ENCODE measurements around the gene RBM27. TPM values are rescaled to one million over a fixed set of nuclear protein-coding genes. Genes with fewer than 3 reads are reported as not detected.
"Not testable (repeated sequence)": the region's sequence is repeated elsewhere in the genome, so short reads cannot be mapped to it uniquely, and the experiment has no call there.

RBM27 gene, protein sequence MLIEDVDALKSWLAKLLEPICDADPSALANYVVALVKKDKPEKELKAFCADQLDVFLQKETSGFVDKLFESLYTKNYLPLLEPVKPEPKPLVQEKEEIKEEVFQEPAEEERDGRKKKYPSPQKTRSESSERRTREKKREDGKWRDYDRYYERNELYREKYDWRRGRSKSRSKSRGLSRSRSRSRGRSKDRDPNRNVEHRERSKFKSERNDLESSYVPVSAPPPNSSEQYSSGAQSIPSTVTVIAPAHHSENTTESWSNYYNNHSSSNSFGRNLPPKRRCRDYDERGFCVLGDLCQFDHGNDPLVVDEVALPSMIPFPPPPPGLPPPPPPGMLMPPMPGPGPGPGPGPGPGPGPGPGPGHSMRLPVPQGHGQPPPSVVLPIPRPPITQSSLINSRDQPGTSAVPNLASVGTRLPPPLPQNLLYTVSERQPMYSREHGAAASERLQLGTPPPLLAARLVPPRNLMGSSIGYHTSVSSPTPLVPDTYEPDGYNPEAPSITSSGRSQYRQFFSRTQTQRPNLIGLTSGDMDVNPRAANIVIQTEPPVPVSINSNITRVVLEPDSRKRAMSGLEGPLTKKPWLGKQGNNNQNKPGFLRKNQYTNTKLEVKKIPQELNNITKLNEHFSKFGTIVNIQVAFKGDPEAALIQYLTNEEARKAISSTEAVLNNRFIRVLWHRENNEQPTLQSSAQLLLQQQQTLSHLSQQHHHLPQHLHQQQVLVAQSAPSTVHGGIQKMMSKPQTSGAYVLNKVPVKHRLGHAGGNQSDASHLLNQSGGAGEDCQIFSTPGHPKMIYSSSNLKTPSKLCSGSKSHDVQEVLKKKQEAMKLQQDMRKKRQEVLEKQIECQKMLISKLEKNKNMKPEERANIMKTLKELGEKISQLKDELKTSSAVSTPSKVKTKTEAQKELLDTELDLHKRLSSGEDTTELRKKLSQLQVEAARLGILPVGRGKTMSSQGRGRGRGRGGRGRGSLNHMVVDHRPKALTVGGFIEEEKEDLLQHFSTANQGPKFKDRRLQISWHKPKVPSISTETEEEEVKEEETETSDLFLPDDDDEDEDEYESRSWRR
- 34.9 TPM for total RNA-seq

DNA sequence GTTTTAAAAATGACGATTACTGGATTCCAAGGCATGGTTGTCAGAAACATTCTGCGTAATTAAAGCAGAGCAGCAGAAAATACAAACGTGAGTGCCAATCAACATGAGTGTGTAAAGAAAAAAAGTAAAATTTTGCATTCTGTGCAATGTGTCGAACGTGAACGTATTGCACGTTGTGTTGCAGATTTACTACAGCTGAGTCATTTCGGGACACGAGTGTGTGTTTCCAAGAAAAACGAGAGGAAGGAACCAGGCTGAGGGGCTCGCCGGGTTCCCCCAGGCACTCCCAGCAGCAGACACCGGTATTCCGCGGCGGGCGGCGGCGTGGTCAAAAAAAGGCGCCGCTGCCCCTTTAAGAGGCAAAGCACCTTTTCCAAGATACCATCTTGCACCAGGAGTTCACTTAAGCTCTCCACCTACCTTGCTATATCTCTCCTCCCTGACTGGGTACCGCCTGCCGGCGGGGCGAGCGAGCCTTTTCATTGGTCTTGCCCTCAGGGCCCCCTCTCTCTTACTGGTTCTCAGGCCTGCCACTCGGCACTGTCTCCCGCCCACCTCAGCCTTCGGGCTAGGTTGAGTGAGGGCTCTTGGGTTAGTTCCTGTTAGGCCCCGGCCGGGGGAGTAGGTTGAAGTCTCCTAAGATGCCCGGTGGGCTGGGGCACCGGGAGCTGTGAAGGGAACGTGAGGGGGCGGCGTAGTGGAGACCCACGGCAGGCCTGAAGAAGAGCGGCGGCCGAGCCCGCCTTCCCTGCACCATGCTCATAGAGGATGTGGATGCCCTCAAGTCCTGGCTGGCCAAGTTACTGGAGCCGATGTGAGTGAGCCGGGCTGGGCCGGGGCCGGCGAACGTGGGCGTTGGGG lies at the start of gene RBM27:
TSS of gene RBM27 (plus strand) at position 595 of the 861 bp plus-strand sequence. CDS start at position 756, 161 bp downstream.
- peak; percentile 97 for DNase-seq

DNA sequence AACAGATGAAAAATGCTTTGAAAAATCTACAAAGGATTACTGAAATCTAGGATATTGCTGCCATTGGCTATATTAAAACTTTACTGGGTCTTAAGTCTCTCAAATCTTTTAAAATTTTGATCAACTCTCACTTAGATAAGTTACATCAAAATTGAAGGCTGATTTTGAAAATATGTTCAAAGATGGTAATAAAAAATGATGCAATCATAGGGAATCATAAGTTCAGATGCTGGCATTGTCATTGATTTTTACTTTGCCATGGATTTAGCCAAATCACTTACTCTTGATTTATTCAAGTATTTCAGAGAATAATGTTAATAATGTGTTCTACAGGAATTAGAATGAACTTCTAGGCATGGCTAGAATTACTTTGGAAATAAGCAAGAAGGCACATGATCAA lies 45.1 kb upstream of the RBM27 start:
- no peak for DNase-seq

DNA sequence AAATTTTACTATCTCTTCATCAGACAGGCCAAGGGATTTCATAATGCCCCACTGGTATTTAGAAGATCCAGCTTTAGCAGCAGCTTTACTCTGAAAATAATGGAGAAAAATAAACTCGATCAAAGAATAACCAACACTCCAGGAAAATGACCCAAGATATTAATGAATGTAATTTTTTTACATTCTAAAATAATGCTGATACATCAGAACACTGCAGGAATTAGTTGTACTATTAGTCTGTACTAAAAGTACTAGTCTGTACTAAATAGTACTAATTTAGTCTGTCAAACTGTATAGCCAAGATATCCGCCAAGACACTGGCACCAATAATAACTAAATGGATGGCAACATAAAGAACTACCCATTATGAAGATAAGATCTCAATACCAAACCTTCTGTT lies 39.0 kb upstream of the RBM27 start:
- DNase-seq: no peak

DNA sequence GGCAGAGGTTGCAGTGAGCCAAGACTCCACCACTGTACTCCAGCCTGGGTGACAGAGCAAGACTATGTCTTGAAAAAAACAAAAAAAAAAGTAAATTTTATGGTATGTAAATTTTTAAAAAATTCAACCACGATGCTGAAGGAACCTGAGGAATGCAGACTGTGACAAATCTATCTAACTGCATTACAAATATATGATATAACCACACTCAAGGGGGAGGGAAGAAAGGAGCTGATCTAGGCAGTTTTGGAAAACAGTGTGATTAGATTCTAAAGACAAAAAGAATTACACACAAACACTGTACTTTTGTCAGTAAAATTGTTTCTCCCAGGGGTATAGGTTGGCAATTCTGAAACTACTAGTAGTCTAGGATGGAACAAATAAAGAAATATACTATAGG lies 37.9 kb upstream of the RBM27 start:
- no peak for DNase-seq

DNA sequence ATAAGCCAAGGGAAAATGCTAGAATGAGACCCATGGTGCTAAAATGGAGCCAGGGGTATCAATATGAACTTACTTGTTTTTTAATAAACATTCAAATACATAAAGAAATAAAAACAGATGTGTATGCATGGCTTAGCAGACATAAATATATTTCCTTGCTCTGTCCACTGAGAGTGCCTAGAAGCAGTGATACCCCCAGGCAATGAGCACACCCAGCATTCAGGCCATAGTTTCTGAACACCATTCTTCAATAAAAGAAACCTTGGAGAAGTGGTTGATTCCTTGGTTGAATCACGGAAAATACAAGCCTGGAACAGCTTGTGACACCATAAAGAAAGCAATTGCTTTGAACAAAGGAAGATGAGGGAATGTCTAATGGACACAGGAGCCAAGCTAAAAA lies 37.5 kb upstream of the RBM27 start:
- no peak for DNase-seq

DNA sequence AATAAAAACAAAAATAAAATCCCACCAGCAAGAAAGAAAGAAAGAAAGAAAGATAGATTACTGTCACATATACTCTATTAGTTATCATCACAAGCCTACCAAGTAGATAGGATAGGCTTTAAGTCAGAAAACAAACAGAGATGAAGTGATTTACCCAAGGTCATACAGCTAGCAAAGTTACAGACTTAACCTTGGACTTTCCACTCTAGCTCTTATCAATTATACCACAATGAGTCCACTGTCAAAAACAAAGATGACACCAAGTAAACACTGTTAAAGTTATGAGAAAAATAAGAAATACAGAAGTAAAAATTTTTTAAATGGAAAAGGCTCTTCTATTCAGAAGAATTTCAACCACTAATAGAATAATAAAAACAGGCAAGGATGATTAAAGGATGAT lies 34.3 kb upstream of the RBM27 start:
- no peak for DNase-seq

DNA sequence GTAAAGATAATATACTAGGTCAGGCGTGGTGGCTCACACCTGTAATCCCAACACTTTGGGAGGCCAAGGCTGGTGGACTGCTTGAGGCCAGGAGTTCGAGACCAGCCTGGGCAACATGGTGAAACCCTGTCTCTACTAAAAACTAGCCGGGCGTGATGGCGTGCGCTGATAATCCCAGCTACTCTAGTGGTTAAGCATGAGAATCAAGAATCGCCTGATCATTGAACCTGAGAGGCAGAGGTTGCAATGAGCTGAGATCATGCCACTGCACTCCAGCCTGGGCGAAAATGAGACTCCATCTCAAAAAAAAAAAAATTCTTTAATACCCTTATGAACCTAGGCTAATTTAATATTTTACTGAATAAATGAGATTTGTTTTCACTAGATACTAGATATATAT lies 30.4 kb upstream of the RBM27 start:
- not testable (repeated sequence) for DNase-seq

DNA sequence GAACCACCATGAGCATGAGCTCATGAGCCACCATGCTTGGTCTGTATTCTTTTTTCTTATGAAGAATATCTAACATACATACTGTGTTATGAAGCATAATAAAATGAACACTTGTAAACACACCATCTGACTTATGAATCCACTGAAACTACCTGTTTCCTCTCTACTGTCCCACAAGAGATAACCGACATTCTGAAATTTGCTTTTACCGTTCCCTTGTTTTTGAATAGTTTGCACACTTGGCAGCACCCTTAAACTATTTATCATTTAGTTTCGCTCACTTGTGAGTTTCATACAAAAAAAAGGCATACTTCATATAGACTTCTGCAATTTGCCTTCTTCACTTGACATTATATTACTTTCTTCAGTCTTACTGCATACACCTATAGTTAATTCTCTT lies 29.8 kb upstream of the RBM27 start:
- DNase-seq: no peak

DNA sequence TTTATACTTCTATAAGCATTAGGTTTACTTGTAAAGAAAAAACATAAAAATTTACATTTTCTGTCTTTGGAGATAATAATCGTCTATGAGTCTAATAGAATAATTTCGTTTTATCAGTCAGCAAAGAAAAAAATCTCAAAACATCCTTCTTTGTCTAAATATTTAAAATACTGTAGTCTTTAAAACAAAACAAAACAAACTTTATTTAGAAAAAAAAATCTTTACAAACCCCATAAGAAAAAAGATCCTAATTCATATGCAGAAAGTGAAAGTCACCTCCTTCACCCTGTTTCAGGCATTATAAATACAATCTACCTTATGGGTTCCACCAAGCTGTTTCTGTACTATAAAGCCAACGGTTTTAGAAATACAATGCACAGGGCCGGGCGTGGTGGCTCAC lies 26.6 kb upstream of the RBM27 start:
- no peak for DNase-seq

DNA sequence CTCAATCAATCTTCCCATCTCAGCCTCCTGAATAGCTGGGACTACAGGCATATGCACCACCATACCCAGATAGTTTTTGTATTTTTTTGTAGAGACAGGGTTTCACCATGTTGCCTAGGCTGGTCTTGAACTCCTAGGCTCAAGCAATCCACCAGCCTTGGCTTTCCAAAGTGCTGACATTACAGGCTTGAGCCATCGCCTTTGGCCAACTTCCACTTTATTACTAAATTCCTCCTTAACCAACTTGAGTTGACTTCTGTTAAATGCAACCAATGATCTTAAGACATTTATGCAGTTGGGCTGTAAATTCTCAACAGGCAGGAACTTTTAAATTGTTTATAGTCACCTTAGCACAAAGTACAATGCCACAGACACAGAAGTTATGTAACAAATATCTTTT lies 23.7 kb upstream of the RBM27 start:
- no peak for DNase-seq

DNA sequence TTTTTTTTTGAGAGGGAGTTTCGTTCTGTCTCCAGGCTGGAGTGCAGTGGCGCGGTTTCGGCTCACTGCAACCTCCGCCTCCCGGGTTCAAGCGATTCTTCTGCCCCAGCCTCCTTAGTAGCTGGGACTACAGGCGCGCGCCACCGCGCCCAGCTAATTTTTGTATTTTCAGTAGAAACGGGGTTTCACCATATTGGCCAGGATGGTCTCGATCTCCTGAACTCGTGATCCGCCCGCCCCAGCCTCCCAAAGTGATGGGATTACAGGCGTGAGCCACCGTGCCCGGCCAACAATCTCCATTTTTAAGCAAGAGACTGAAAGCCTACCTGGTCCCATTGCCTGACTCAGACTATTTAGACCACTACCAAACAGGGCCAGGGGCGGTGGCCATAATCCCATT lies 20.0 kb upstream of the RBM27 start:
- DNase-seq: not testable (repeated sequence)

DNA sequence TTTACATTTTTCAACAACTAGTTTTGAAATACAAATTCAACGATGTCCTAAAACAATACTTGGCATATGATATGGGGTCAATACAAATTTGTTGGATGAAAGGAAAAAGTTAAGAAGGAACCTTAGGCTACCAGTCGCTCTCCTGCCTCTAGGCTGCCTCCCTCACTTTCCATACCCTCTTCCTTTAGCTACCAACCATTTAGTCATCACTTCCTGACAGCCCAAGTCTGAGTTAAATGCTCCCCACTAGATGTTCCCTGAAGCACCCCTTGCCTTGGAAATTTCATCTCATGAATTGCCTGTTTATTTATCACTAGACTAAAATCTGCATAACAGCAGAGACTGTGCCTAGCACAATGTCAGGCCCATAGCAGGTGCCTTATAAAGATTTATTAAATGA lies 18.2 kb upstream of the RBM27 start:
- no peak for DNase-seq

DNA sequence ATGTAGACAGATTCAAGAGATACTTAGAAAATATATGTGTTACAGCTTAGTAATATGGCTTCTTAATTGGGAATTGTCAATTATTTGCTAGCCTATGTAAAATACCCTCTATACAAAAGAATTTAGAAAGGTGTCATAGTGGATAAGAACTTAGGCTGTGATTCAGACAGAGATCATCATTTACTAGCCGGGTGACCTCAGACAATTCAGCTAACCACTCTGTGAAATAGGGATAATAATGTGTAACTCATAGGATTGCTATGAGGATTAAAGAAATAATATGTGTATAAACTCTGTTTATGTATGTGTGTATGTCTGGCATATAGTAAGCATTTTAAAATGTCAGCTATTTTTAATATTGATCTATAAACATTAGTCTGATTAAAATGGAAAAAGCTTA lies 15.0 kb upstream of the RBM27 start:
- DNase-seq: no peak

DNA sequence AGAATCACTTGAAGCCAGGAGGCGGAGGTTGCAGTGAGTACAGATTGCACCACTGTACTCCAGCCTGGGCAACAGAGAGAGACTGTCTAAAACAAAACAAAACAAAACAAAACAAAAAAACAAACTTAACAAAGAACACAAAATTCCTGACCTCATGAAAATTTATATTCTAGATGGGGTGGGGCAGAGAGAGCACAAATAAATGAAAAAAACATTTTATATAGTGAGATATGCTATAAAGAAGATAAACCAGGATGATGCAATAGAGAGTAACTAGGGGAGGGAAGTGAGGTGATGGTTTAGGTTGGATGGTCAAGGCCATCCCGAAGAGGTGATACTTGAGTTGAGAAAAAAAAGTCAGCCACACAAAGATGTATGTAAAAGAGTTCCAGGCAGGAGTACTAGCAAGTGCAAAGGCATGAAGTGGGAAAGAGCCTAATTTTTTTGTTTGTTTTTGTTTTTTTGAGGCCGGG lies 10.8 kb upstream of the RBM27 start:
- DNase-seq: no peak

DNA sequence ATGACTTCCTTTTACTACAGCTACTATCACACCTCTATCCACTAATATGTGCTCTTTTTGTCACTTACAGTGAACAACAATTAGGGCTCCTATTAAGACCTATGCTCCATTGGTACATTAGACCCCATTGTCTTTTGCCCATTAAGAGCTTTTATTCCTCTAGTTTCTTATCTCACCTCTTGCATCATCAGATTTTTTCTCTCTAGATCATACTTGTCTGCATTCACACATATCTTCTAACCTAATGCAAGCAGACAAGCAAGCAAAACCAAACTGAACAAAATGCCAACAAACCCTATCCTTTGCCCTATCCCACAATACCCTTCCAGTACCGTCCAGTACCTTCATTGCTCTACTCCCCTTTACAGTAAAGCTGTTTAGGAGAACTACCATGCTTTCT lies 10.1 kb upstream of the RBM27 start:
- no peak for DNase-seq

DNA sequence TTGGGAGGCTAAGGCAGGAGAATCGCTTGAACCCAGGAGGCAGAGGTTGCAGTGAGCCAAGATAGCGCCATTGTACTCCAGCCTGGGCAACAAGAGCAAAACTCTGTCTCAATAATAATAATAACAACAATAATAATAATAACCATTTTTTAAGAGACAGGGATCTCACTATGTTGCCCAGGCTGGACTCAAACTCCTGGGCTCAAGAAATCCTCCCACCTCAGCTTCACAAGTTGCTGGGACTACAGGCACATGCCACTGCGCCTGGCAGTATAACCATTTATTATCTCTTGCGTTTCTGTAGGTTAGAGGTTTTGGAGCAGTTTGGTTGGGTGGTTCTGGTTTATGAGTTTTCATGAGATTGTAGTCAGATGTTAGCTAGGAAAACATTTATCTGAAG lies 8.4 kb upstream of the RBM27 start:
- not testable (repeated sequence) for DNase-seq

DNA sequence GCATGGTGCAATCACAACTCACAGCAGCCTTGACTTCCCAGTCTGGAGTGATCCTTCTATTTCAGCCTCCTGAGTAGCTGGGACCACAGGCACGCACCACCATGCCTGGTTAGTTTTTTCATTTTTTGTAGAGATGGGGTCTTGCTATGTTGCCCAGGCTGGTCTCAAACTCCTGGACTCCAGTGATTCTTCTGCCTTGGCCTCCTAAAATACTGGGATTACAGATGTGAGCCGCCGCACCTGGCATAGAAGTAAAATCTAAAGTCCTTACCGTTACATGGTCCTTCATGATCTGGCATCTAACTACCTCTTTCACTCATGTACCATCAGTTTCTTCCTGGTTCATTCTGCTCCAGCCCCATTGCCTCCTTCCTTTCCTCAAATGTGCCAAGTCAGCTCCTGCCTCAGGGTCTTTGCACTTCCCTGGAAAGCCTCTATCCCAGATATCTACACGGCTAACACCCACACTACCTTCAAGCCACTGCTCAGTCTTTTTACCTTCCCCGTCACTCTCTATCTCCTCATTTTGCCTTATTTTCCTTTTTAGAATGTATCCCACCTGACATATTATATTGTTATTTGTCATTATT lies 6.9 kb upstream of the RBM27 start:
- no peak for DNase-seq

DNA sequence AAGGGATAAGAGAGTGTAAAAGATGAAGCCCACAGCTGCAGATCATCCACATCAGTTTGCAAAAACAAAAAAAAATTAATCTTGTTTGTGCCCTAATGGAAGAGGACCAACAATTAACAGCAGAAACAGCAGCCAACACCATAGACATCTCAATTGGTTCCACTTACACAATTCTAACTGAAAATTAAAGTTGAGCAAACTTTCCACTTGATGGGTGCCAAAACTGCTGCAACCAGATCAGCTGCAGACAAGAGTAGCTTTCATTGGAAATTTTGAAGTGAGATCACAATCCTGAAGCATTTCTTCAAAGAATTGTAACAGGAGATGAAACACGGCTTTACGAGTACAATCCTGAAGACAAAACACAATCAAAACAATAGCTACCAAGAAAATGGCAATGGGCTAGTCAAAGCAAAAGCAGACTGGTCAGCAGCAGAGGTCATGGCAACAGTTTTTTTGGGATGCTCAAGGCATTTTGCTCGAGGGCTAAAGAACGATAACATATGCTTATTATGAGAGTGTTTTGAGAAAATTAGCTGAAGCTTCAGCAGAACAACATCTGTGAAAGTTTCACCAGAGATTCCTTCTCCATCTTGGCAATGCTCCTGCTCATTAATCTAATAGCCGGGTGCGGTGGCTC lies 4.1 kb upstream of the RBM27 start:
- peak; percentile 31 for DNase-seq

DNA sequence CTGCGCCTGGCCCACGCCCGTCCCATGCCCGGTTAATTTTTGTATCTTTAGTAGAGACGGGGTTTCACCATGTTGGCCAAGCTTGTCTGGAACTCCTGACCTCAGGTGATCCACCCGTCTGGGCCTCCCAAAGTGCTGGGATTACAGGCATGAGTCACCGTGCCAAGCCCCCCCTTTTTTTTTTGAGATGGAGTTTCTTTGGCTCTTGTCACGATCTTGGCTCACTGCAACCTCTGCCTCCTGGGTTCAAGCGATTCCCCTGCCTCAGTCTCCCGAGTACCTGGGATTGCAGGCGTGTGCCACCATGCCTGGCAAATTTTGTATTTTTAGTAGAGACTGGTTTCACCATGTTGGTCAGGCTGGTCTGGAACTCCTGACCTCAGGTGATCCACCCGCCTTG lies 1.6 kb upstream of the RBM27 start:
- not testable (repeated sequence) for DNase-seq

DNA sequence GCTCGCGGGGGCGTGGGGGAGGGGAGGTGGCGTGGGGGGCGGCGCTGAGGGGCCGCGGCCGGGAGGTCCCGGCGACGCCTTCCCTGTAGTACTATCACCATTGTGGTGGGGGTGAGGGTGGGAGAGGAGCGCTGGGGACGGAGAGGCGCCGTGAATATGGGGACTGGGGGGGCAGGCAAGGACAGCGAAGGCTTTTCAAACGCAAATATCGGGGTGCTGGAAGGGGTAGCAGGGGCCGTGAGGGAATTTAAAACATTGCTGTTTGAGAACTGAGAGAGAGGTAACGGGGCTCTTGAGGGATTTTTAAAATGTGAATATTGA lies 427 bp downstream of the RBM27 start:
- DNase-seq: no peak

DNA sequence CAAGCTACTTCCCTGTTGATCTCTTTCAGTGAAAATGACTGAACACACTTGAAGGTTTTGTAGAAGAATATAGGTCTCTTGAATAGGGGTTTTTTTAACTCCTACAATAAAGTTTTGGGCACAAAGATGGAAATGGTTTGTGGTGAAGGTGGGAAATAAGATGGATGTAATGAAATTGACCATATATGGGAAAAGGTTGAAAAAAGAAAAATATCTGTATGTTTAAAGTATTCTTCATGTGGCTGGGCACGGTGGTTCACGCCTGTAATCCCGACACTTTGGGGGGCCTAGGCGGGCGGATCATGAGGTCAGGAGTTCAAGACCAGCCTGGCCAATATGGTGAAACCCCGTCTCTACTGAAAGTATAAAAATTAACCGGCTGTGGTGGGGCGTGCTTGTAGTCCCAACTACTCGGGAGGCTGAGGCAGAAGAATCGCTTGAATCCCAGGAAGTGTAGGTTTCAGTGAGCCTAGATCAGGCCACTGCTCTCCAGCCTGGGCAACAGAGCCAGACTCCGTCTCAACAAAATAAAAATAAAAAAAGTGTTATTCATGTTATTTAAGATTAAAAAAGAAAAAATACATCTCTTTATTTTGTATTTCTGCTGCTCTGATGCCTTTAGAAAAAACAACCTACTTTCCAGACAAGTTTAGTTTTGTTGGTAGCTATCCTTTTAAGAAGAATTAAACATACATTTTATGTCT lies 2.2 kb downstream of the RBM27 start:
- DNase-seq: no peak
